HG02943 (cell line): ENCODE results near the gene KRTAP10-11.
"Not testable (repeated sequence)": the region's sequence is repeated elsewhere in the genome, so short reads cannot be mapped to it uniquely, and the experiment has no call there.

Experiments
- ATAC-seq: cut with Tn5 transposase; IDR thresholded peaks from one replicate; pipeline ENCODE4 v1.9.1; 2021; ENCODE audit warnings: mild to moderate bottlenecking, low read depth, moderate library complexity; ENCODE audit not compliant: unreplicated experiment

KRTAP10-11 gene

GRCh38 chr21:44658913-44659595 is 12.8 kb downstream of the KRTAP10-11 start:
- no peak for ATAC-seq

GRCh38 chr21:44661567-44661966 is 15.4 kb downstream of the KRTAP10-11 start:
- ATAC-seq, result not testable (repeated sequence)

GRCh38 chr21:44664691-44665090 is 18.5 kb downstream of the KRTAP10-11 start:
- no peak for ATAC-seq

- no peak for ATAC-seq
Measured at GRCh38 chr21:44666401-44667320, 20.4 kb downstream of the KRTAP10-11 start, which contains the start of gene KRTAP12-2. Gene KRTAP12-2, minus strand, starts transcription at chr21:44666927. Its CDS starts 41 bp downstream, at chr21:44666886.

GRCh38 chr21:44667612-44668011 is 21.4 kb downstream of the KRTAP10-11 start:
- ATAC-seq, result no peak

GRCh38 chr21:44670642-44671432 is 24.6 kb downstream of the KRTAP10-11 start:
- no peak for ATAC-seq

- no peak for ATAC-seq
Measured at GRCh38 chr21:44671911-44672310, 25.7 kb downstream of the KRTAP10-11 start.

GRCh38 chr21:44677881-44678280 is 31.7 kb downstream of the KRTAP10-11 start:
- ATAC-seq, result no peak

- ATAC-seq, result no peak
Measured at GRCh38 chr21:44681152-44681551, 34.9 kb downstream of the KRTAP10-11 start.

- ATAC-seq, result no peak
Measured at GRCh38 chr21:44681861-44682579, 35.8 kb downstream of the KRTAP10-11 start, which contains the start of gene KRTAP12-1. Gene KRTAP12-1, minus strand, starts transcription at chr21:44682163. Its CDS starts 40 bp downstream, at chr21:44682123.

- no peak for ATAC-seq
Measured at GRCh38 chr21:44682580-44683151, 36.5 kb downstream of the KRTAP10-11 start.

- ATAC-seq, result no peak
Measured at GRCh38 chr21:44684077-44684476, 37.9 kb downstream of the KRTAP10-11 start.

GRCh38 chr21:44684483-44684882 is 38.3 kb downstream of the KRTAP10-11 start:
- no peak for ATAC-seq

- ATAC-seq, result not testable (repeated sequence)
Measured at GRCh38 chr21:44685050-44685449, 38.8 kb downstream of the KRTAP10-11 start.

GRCh38 chr21:44686000-44686781 is 40.0 kb downstream of the KRTAP10-11 start:
- no peak for ATAC-seq

GRCh38 chr21:44686843-44687561 is 40.8 kb downstream of the KRTAP10-11 start:
- no peak for ATAC-seq

- ATAC-seq, result no peak
Measured at GRCh38 chr21:44687671-44688070, 41.5 kb downstream of the KRTAP10-11 start.

GRCh38 chr21:44689740-44690139 is 43.5 kb downstream of the KRTAP10-11 start:
- ATAC-seq, result not testable (repeated sequence)
